Astrocyte (in vitro differentiated cells and primary cell): Measurements from ENCODE around the gene LRTM2.

Experiments used
- EZH2 ChIP-seq: IDR thresholded peaks from 2 replicates; pipeline ENCODE4 v1.6.1; 2012; ENCODE audit warnings: mild to moderate bottlenecking, low read length, inconsistent platforms; ENCODE audit not compliant: insufficient read depth
- TF ChIP-seq, protein P1 (sequence below): IDR thresholded peaks from 2 replicates; pipeline ENCODE4 v1.5.1; 2011; ENCODE audit warnings: low read depth, mild to moderate bottlenecking, inconsistent platforms, low read length, moderate library complexity; ENCODE audit not compliant: insufficient read depth

DNA sequence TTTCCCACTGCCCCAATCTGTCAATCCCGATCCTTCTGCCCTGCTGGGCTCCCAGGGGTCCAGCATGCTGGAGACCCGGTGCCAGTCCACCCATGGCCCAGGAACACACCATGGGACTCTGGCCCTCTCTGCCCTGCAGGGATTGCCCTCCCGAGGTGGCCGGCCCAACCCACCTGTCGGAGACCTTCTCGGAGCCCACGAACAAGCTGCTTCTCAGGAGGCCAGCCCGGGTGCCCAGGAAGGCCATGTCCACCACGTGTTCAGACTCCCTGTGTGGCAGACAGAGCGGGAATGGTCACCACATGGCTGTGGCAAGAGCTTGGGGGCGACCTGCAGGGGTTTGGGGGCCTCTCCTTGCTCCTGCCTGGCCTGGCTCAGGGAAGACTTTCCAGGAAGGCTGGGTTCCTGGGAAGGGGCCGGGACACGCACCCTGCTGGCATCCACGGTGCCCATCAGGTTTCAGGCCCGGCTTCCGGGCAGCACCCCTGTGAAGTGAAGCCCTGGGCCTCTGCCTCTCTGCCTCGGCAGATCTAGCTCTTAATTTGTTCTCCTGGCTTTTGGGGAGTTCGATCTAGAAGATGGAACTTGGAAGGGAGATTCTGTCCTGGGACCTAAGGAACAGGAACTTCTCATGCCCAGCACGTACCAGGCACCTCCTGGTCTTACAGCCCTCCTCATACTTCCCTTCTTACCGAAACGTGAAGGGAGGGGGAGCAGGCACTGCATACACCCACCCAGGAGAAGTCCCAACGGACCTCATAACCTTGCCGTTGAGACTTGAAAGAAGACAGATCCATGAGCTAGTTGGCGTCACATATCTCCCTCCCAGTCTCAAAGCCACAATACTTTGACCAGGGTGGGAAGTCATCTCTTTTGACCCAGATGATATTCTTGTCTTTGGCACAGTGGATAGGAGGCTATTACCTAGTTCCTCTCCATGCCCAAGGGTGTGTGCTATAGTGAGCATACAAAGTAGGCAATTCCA is 26.3 kb downstream of the LRTM2 start:
- TF ChIP-seq, protein P1, sequence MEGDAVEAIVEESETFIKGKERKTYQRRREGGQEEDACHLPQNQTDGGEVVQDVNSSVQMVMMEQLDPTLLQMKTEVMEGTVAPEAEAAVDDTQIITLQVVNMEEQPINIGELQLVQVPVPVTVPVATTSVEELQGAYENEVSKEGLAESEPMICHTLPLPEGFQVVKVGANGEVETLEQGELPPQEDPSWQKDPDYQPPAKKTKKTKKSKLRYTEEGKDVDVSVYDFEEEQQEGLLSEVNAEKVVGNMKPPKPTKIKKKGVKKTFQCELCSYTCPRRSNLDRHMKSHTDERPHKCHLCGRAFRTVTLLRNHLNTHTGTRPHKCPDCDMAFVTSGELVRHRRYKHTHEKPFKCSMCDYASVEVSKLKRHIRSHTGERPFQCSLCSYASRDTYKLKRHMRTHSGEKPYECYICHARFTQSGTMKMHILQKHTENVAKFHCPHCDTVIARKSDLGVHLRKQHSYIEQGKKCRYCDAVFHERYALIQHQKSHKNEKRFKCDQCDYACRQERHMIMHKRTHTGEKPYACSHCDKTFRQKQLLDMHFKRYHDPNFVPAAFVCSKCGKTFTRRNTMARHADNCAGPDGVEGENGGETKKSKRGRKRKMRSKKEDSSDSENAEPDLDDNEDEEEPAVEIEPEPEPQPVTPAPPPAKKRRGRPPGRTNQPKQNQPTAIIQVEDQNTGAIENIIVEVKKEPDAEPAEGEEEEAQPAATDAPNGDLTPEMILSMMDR: no peak
- TF ChIP-seq EZH2: no peak
